GM11168 (cell line): ENCODE data around the gene SORBS2.

ENCODE experiments used
- in situ Hi-C: fragments of 300-500 bp; cut with MboI; formaldehyde crosslinking; loops from one replicate; pipeline ENCODE4 v1.12.0; 2022; ENCODE audit warnings: low sequenced_read_pairs; ENCODE audit not compliant: unreplicated experiment

SORBS2 gene

DNA sequence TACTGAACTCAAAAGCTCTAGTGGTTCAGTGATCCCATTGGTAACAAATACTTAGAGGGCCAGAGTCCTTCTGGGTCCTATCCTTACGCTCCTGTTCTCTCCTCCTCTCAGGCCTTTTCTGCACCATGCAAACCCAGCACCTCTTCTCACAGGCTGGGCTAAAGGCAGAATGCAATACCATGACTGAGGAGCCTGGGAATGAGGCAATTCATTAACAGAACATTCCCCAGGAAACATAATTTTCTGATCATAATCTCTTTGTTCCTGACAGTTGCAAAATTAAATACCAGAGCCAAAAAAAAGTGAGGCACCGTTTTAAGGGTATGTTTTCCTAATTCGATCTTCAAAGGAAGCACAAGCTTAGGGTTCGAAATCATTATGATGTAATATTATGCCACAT lies 9.0 kb downstream of the SORBS2 start:
- in situ Hi-C loops = no loop called here

DNA sequence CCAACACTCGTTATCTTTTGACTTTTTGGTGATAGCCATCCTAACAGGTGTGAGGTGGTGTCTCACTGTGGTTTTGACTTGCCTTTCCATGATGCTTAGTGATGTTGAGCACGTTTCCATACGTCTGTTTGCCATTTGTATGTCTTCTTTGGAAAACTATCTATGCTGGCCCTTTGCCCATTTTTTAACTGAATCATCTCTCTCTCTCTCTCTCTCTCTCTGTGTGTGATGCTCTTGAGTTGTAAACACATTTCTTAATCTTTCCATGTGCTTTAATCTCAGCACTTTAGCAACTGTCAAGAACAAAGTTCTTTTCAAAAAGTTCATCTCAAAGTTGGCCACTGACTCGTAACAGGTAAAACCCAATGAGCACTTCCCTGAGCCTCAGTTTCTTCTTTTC lies 10.5 kb downstream of the SORBS2 start:
- in situ Hi-C loops = no loop called here

DNA sequence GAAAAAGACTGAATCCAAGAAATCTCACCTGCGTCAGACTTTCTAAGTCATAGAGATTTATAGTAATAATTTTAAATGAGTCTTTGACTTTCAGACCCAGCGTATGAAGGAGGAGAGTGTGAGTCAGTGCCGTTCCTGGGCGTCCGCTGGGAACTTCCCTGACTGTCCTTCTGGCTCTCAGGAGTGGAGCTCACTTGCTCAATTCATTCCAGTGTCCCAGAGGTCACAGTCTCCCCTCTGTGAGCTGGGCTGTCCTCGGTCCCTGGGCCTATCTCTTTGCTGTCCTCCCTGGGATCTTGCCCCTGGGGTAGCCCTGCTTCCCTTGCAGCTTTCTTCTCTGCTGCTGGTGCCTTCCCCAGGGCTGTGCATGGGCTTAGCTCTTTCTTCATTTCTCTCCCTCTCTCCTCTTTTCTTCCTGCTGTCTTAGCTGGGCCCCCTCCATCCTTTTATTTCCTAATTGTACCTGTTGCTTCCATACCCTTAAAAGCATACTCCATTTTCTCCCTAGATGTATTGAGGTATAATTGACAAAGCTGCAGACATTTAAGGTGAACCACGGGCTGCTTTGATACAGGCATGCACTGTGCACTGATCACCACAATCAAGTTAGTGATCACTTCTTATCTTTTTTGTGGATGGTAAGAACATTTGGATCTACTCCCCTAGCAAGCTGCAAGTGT lies 11.6 kb downstream of the SORBS2 start:
- in situ Hi-C loops = no loop called here

DNA sequence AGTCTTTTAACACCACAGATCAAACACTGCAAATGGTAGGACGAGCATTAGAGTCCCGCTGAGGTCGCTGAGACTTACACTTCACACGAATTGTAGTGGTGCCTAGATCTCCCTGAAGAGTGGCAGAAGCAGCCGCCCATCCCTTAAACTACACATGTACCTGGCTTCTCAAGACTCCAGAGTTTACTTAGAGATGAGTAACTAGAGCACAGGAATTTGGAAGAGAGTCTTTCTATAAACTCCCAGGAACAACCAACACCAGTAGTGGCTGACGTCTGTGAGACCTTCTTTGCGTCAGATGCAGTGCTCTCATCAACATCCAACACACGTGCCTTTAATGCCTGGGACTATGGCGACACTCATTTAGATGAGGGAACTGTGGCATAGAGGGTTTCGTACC lies 12.6 kb downstream of the SORBS2 start:
- in situ Hi-C loops = no loop called here

DNA sequence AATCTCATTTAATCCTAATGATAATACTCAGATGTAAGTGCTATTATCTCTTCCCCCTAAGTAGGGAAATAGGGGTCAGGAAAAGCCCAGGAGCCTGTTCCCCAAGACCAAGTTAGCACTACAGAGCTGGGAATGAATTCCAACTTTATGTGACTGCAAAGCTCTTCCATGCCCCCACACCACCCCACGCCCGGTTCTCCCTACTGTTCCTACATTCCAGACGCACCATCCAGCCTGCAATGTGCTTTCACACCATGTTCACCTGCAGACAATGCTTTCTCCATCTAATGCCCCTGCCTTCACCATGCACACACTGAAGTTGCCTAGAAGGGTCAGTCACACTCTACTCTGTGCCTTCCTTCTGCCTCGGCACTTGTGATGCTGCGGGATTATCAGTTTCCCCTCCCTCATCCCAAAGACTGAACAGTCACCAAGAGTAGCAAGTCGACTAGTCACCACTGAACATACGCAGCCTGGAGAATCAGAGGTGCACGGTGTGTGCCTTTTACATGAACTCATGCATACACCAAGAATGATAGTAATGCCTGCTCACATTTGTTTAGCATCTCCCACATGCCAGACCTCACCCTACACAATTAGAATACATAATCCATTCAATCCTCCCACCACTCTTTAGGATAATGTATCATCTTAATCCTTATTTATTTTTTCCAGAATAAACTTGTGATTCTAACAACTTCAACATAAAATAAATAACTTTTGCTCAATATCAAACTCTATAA lies 14.2 kb downstream of the SORBS2 start:
- in situ Hi-C loops = no loop called here

- in situ Hi-C loops = no loop called here
Observed at GRCh38 chr4:185797018-185797417, 15.0 kb downstream of the SORBS2 start.

DNA sequence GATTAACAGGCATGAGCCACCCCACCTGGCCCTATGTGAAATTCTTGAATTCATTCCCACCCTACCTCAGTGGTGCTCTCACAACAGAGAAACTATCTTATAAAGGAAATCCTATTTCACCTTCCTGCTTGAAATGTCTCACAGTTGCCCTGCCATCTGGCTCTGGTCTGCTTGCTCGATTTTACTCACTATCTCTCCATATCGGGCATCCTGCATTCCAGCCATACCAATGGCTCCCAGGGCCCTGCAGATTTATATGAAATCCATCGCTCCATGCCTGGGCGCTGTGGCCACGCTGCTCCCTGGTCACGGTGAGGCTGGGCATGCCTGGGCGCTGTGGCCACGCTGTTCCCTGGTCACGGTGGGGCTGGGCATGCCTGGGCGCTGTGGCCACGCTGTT lies 15.8 kb downstream of the SORBS2 start:
- in situ Hi-C loops = no loop called here

GRCh38 chr4:185794637-185795036 lies 17.4 kb downstream of the SORBS2 start:
- in situ Hi-C loops = no loop called here

DNA sequence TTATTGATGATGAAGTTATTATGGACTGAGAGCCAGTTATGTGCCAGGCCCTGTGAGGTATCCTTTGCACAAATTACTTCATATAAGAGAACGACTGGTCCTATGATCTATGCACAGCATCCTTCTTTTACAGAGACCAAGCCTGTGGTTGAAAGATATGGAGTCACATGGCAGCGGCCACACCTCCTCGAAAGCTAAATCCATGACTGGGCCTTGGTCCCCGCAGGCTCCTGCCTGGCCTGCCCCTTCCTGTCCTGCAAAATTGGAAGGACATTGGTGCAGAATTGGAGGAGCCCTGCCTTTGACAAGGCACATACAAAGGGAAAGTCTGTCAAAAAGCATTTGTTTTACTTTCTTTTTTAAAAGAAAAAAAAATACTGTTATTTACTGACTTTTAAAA lies 18.3 kb downstream of the SORBS2 start:
- in situ Hi-C loops = no loop called here

DNA sequence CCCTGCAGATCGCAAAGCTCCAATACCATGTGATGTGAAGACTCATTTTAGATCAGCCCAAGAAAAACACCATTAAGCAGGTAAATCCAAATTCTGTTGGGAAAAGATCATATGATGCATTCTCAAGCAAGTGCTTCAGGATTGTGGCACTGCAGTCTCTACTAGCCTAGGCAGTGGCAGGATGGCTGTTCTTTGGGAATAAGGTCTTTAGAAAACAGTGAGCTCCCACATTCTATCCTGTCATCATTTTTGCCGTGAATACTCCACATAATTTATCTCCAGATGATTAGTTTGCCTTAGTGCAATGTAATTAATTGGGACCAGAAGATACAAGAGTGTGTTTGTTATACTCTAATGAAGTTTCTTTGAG lies 18.9 kb downstream of the SORBS2 start:
- in situ Hi-C loops = no loop called here

DNA sequence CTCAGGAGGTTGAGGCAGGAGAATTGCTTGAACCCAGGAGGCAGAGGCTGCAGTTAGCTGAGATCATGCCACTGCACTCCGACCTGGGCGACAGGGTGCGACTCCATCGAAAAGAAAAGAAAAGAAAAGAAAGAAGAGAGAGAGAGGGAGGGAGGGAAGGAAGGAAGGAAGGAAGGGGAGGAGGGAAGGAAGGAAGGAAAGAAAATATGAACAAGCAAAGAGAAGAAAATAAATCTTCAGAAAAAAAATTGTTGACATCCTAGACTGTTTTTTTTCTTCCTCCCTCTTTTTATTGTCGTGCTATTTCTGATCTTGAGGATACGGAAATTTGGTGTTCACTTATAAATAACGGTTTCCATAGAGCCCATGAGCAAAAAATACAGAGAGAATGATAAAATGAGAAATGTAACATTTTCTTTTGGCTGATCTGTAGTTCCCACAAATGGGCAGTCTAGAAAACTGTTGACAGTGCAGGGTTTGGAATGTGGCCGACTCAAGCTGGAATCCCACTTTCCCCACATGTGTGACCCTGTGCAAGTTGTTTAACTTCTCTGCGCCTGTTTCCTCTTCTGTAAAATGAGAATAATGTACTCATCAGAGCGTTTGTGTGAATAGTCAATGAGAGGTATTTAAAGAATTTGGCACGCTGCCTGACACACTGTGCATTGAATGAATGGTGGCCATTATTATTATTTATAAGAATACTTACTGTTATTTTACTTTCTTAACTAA lies 19.4 kb downstream of the SORBS2 start:
- in situ Hi-C loops = no loop called here

GRCh38 chr4:185787926-185788679 lies 23.9 kb downstream of the SORBS2 start:
- in situ Hi-C loops = no loop called here

- in situ Hi-C loops = no loop called here
Observed at GRCh38 chr4:185786422-185786821, 25.6 kb downstream of the SORBS2 start.

DNA sequence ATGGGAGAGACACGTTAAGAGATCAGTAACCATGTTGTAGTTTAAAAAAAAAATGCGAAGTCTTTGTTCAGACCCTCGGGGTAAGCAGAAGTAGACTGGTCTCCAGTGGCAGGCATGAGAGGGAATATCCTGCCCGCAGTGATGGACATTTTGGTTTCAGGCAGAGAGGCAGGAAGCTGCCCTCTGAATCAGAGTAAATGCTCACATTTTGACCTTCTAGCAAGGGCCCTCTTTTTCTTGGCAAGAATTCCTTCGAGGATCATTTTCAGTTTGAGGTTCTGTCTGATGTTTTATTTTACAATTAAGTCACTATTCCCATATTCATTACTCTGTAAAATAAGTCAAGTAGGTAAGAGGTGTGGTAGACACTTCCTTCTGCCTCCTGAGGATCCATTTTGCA lies 28.4 kb downstream of the SORBS2 start:
- in situ Hi-C loops = no loop called here

DNA sequence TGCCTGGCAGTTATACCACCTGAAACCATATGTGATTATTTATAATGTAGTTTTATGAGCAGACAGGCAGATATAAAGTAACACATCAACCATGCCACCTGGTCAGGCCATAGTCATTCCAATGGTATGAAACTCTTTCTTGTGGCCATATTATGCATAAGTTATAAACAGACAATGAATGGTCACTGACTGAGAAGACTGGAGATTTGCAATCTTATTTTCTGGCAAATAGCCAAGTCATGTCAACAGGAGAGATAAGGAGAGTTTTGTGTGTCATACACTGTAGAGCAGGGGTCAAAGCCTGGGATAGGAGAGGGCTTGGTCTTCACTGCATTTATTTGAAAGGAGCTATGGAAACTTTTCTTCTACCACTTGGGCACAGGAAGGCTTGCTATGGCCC lies 29.5 kb downstream of the SORBS2 start:
- in situ Hi-C loops = no loop called here

- in situ Hi-C loops = no loop called here
Observed at GRCh38 chr4:185781555-185782215, 30.3 kb downstream of the SORBS2 start.

GRCh38 chr4:185780472-185780871 lies 31.5 kb downstream of the SORBS2 start:
- in situ Hi-C loops = no loop called here

DNA sequence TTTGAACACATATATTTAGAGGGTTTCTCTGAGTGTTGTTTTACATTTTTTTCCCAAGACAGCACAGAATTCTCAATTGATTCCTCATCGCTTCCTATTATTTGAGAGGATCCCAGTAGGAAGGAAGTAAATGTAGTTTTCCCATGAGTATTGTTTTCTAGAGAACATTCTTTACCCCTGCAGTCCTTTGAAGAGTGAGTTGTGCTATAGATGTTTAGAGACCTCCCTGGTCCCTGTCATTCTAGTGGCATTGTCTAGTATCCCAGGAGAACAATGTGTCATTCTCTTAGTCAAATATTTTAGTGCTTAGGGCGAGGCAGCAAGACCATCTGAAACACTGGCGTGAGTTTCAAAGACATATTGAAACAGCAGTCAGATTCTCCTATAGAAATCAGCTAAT lies 32.5 kb downstream of the SORBS2 start:
- in situ Hi-C loops = no loop called here

GRCh38 chr4:185778307-185778706 lies 33.7 kb downstream of the SORBS2 start:
- in situ Hi-C loops = no loop called here
